Measurements from ENCODE around the gene DOCK4.

DOCK4 gene

DNA sequence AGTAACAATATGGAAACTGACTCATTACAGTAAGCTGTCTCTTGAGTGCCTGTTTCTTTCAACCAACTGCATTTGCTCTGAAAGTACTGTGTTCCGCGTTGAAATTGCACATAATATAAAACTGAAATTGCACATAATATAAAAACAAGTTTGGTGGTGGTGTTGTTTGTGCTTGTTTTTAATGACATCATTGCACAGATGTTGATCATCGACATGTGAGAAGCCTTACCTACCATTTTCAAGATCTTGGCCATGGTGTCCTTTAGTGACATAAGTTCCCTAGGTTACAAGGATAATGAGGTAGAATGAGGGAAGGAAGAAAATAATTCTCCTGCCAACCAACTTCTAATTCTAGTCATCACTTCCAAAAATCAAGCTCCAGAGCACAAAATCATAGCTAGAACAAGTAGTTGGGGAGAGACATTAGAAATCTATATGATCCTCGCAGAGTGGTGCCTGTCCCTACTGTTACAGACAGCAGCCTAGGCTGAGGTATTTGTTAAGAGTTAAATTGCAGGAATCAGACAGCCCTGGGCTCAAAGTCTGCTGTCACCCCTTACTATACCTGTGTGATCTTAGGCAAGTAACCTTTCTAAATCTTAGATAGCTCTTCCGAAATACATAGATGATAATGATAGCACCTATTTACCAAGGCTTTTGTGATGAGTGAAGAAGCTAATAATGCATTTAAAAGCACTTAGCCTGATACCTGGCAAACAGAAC lies 29.3 kb downstream of the DOCK4 start:
- H3K4me3 ChIP-seq (ENCODE audit: insufficient read length, low read depth) = no peak overlapping the region
- no peak for DNase-seq (ENCODE audit: low read depth, low spot score)
- no peak overlapping the region for H3K9ac ChIP-seq (ENCODE audit: insufficient read length, low read depth)
- H3K36me3 ChIP-seq (ENCODE audit: insufficient read depth, insufficient read length, low read length) = no peaks in the 10 kb centered on the region
- no peak for TF ChIP-seq SUZ12 (IDR thresholded peaks at IDR 0.05; ENCODE audit: extremely low read depth, insufficient read depth, insufficient read length)
- TF ChIP-seq YY1 (IDR thresholded peaks at IDR 0.05; ENCODE audit: insufficient read depth, insufficient read length) = no peak
- TF ChIP-seq ZNF274 (IDR thresholded peaks at IDR 0.05; ENCODE audit: low read depth, low read length) = no peak
- H3K27me3 ChIP-seq (ENCODE audit: insufficient read depth, insufficient read length) = no peaks in the 10 kb centered on the region
- H3K4me1 ChIP-seq (ENCODE audit: insufficient read depth, insufficient read length) = no peaks in the 10 kb centered on the region
- no peaks in the 10 kb centered on the region for H3K9me3 ChIP-seq (ENCODE audit: insufficient read depth, low read length)

DNA sequence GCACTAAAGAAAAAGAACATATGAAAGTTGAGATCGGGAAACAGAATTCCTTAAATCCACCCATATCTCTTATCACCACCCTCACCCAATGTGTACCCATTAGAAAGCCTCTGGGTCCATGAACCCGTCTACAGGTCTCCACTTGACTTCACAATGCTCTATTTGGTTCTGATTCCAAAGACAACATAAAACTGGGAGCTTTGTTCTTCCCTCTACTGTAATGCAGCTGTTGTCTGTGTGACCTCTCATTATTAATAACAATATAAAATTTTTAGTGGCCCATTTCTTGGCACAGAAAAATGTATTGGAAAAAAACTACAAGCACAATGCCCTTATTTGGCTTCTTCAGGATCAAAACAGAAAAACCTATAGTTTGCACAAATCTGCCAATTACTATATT lies 30.0 kb downstream of the DOCK4 start:
- H3K4me1 ChIP-seq (ENCODE audit: insufficient read depth, insufficient read length) = no peaks in the 10 kb centered on the region
- H3K4me3 ChIP-seq (ENCODE audit: insufficient read length, low read depth) = no peak overlapping the region
- no peak for DNase-seq (ENCODE audit: low read depth, low spot score)
- H3K9ac ChIP-seq (ENCODE audit: insufficient read length, low read depth) = no peak overlapping the region
- TF ChIP-seq YY1 (IDR thresholded peaks at IDR 0.05; ENCODE audit: insufficient read depth, insufficient read length) (no peak), ZNF274 (IDR thresholded peaks at IDR 0.05; ENCODE audit: low read depth, low read length) (no peak), SUZ12 (IDR thresholded peaks at IDR 0.05; ENCODE audit: extremely low read depth, insufficient read depth, insufficient read length) (no peak)
- H3K36me3 ChIP-seq (ENCODE audit: insufficient read depth, insufficient read length, low read length) = no peaks in the 10 kb centered on the region
- H3K9me3 ChIP-seq (ENCODE audit: insufficient read depth, low read length) = no peaks in the 10 kb centered on the region
- H3K27me3 ChIP-seq (ENCODE audit: insufficient read depth, insufficient read length) = no peaks in the 10 kb centered on the region

DNA sequence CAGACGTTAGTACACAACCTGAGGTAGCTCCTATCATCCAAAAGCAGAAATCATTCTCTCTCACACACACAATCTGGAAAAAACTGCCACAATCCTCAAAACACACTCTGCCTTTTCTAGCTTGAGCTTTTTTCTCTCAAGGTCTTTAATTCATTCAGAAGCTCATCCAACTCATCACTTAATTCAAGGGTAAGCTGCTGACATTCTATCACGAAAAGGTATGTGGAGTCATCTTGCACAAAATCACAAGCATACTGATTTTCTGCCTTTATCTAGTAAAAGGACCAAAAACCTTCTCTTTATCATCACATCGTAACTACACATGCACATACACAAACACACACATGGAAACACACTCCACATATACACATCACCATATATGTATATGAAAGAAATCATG lies 32.0 kb downstream of the DOCK4 start:
- Histone ChIP-seq H3K27me3 (ENCODE audit: insufficient read depth, insufficient read length) (no peaks in the 10 kb centered on the region), H3K36me3 (ENCODE audit: insufficient read depth, insufficient read length, low read length) (no peaks in the 10 kb centered on the region), H3K9me3 (ENCODE audit: insufficient read depth, low read length) (no peaks in the 10 kb centered on the region), H3K4me3 (ENCODE audit: insufficient read length, low read depth) (no peak overlapping the region), H3K9ac (ENCODE audit: insufficient read length, low read depth) (no peak overlapping the region), H3K4me1 (ENCODE audit: insufficient read depth, insufficient read length) (no peaks in the 10 kb centered on the region)
- no peak for TF ChIP-seq YY1 (IDR thresholded peaks at IDR 0.05; ENCODE audit: insufficient read depth, insufficient read length)
- no peak for TF ChIP-seq SUZ12 (IDR thresholded peaks at IDR 0.05; ENCODE audit: extremely low read depth, insufficient read depth, insufficient read length)
- TF ChIP-seq ZNF274 (IDR thresholded peaks at IDR 0.05; ENCODE audit: low read depth, low read length) = no peak
- DNase-seq (ENCODE audit: low read depth, low spot score) = no peak

DNA sequence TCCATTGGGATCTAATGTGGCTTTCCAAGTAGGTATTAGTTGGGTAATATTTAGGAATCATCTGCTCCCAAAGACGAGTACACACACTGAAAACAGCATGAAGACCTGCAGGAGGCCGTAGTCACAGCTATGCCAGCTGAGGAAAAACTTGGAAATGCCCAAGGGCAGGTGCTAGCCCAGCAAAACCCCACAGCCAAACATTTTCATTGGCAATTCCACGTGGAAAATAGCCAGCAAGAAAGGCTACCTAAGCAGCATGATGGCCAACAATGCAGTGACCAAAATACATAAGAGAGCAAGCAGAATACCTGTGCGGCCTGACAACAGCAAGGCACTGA lies 32.7 kb downstream of the DOCK4 start:
- H3K9me3 ChIP-seq (ENCODE audit: insufficient read depth, low read length) = no peaks in the 10 kb centered on the region
- no peak for DNase-seq (ENCODE audit: low read depth, low spot score)
- no peak overlapping the region for H3K4me3 ChIP-seq (ENCODE audit: insufficient read length, low read depth)
- H3K36me3 ChIP-seq (ENCODE audit: insufficient read depth, insufficient read length, low read length) = no peaks in the 10 kb centered on the region
- H3K4me1 ChIP-seq (ENCODE audit: insufficient read depth, insufficient read length) = no peaks in the 10 kb centered on the region
- TF ChIP-seq YY1 (IDR thresholded peaks at IDR 0.05; ENCODE audit: insufficient read depth, insufficient read length) (no peak), ZNF274 (IDR thresholded peaks at IDR 0.05; ENCODE audit: low read depth, low read length) (no peak), SUZ12 (IDR thresholded peaks at IDR 0.05; ENCODE audit: extremely low read depth, insufficient read depth, insufficient read length) (no peak)
- H3K9ac ChIP-seq (ENCODE audit: insufficient read length, low read depth) = no peak overlapping the region
- no peaks in the 10 kb centered on the region for H3K27me3 ChIP-seq (ENCODE audit: insufficient read depth, insufficient read length)

DNA sequence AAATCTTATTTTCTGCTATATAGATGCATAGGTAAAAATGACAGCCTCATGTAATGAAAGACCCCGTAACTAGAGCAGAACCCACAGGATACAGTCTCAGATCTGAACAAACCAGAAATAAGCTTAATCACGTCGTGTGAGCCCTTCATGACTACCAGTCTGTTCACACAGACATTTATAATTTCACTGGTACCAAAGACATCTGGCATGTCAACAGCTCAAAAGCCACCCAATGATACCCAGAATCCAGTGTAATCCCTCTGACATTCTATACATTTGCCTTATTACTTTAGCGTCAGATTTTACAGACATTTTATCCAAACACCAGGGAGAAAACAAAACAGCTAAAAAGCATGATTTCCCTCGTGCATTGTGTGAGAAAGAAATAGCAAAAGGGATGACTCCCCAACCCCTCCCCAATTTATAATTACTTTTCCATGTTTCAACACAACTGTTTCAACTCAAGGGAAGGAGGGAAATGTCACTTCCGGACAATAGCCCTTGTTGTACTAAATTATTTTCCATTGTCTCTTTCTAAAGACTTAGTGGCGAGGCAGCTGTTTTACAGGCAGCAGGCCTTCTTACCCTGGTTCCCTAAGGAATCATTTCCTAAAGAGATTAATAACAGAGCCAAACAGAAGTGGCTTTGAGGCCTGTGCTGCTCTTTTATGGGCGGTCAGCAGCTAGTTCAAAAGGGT lies 33.2 kb downstream of the DOCK4 start:
- H3K4me1 ChIP-seq (ENCODE audit: insufficient read depth, insufficient read length) = no peaks in the 10 kb centered on the region
- no peak for DNase-seq (ENCODE audit: low read depth, low spot score)
- no peak overlapping the region for H3K9ac ChIP-seq (ENCODE audit: insufficient read length, low read depth)
- no peaks in the 10 kb centered on the region for H3K9me3 ChIP-seq (ENCODE audit: insufficient read depth, low read length)
- H3K36me3 ChIP-seq (ENCODE audit: insufficient read depth, insufficient read length, low read length) = no peaks in the 10 kb centered on the region
- no peaks in the 10 kb centered on the region for H3K27me3 ChIP-seq (ENCODE audit: insufficient read depth, insufficient read length)
- H3K4me3 ChIP-seq (ENCODE audit: insufficient read length, low read depth) = no peak overlapping the region
- TF ChIP-seq YY1 (IDR thresholded peaks at IDR 0.05; ENCODE audit: insufficient read depth, insufficient read length) = no peak
- no peak for TF ChIP-seq SUZ12 (IDR thresholded peaks at IDR 0.05; ENCODE audit: extremely low read depth, insufficient read depth, insufficient read length)
- TF ChIP-seq ZNF274 (IDR thresholded peaks at IDR 0.05; ENCODE audit: low read depth, low read length) = no peak

DNA sequence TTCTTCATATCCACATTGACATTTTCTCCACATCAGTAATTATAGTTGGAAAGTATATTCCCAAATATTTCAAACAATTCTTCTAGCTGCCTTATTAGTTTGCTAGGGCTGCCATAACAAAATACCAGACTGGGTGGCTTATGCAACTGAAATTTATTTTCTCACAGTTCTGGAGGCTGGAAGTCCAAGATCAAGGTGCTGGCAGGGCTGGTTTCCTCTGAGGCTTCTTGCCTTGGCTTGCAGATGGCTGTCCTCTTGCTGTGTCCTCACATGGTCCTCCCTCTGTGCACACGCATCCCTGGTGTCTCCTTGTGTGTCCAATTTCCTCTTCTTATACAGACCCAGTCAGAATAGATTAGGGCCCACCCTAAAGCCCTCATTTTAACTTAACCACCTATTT lies 34.5 kb downstream of the DOCK4 start:
- H3K36me3 ChIP-seq (ENCODE audit: insufficient read depth, insufficient read length, low read length) = no peaks in the 10 kb centered on the region
- H3K9ac ChIP-seq (ENCODE audit: insufficient read length, low read depth) = no peak overlapping the region
- no peak for DNase-seq (ENCODE audit: low read depth, low spot score)
- H3K9me3 ChIP-seq (ENCODE audit: insufficient read depth, low read length) = no peaks in the 10 kb centered on the region
- no peaks in the 10 kb centered on the region for H3K4me1 ChIP-seq (ENCODE audit: insufficient read depth, insufficient read length)
- H3K27me3 ChIP-seq (ENCODE audit: insufficient read depth, insufficient read length) = no peaks in the 10 kb centered on the region
- TF ChIP-seq ZNF274 (IDR thresholded peaks at IDR 0.05; ENCODE audit: low read depth, low read length) (no peak), SUZ12 (IDR thresholded peaks at IDR 0.05; ENCODE audit: extremely low read depth, insufficient read depth, insufficient read length) (no peak), YY1 (IDR thresholded peaks at IDR 0.05; ENCODE audit: insufficient read depth, insufficient read length) (no peak)
- no peak overlapping the region for H3K4me3 ChIP-seq (ENCODE audit: insufficient read length, low read depth)

DNA sequence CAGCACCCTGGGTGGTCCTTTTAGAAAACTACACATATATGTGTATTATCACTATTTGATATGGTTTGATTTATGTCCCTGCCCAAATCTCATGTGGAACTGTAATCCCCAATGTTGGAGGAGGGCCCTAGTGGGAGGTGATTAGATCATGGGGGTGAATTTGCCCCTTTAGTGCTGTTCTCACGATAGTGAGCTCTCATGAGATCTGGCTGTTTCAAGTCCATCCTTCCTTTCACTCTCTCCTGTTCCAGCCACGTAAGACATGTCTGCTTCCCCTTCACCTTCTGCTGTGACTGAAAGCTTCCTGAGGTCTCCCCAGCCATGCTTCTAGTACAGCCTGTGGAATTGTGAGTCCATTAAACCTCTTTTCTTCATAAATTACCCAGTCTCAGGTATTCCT lies 37.3 kb downstream of the DOCK4 start:
- TF ChIP-seq YY1 (IDR thresholded peaks at IDR 0.05; ENCODE audit: insufficient read depth, insufficient read length) = no peak
- no peak for TF ChIP-seq ZNF274 (IDR thresholded peaks at IDR 0.05; ENCODE audit: low read depth, low read length)
- no peak for TF ChIP-seq SUZ12 (IDR thresholded peaks at IDR 0.05; ENCODE audit: extremely low read depth, insufficient read depth, insufficient read length)
- DNase-seq (ENCODE audit: low read depth, low spot score) = no peak

More for the DNA sequence above, 37.3 kb downstream of the DOCK4 start:
- no peaks in the 10 kb centered on the region for H3K9me3 ChIP-seq (ENCODE audit: insufficient read depth, low read length)
- no peaks in the 10 kb centered on the region for H3K27me3 ChIP-seq (ENCODE audit: insufficient read depth, insufficient read length)
- no peak overlapping the region for H3K9ac ChIP-seq (ENCODE audit: insufficient read length, low read depth)
- no peaks in the 10 kb centered on the region for H3K36me3 ChIP-seq (ENCODE audit: insufficient read depth, insufficient read length, low read length)
- no peaks in the 10 kb centered on the region for H3K4me1 ChIP-seq (ENCODE audit: insufficient read depth, insufficient read length)
- no peak overlapping the region for H3K4me3 ChIP-seq (ENCODE audit: insufficient read length, low read depth)

Data from NT2/D1 (cell line).